Fibroblast of skin of right quadriceps (primary cell): ENCODE data around the gene RMDN3.

ENCODE experiments used
- DNase-seq: peaks from one replicate; pipeline ENCODE4 v3.0.0-alpha.2; 2013

Gene RMDN3

DNA sequence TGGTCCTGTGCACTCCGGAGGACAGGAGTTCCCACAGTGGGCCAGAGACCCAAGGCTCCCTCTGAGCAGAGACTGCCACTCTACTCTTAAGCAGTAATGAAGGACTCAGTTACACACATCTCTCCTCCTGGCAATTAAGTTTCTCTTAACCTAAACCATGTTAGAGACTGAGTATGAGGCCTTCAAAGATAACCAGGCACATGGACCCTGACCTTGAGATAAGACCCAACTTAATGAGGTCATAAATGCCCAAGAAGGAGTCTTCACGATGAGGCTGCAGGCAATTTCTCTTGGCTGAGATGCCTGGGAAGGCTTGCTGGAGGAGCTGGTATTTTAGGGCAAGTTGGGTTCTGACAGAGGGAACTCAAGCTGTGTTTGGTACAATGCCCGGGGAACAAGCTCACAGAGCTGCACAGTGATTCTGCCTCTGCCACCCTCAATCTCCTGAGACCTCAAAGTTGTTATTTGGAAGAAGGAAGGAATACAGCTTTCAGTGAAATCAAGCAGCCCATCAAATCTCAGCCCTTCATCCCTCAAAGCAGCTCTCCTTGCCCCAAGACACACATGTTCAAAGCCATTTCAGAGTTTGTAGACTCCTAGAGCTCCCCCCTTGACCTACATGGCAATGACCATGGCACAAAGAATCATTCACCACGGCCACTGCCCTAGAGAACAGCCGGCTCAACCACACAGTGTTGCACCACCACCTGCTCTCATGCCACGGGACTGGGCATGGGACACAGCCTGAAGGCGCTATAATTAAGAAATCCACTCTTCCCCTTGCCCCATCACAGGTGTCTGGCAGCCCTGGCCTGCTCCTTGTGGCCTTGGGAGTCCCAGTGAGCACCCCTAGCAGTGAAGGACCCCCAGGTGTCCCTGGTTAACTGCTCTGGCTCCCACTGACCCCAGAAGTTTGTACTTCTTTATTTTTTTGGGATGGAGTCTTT is 7.1 kb downstream of the RMDN3 start:
- no peak for DNase-seq

GRCh38 chr15:40746916-40747418 is 8.1 kb downstream of the RMDN3 start:
- peak; percentile 65 for DNase-seq

GRCh38 chr15:40744815-40745152 is 10.3 kb downstream of the RMDN3 start:
- DNase-seq = no peak

DNA sequence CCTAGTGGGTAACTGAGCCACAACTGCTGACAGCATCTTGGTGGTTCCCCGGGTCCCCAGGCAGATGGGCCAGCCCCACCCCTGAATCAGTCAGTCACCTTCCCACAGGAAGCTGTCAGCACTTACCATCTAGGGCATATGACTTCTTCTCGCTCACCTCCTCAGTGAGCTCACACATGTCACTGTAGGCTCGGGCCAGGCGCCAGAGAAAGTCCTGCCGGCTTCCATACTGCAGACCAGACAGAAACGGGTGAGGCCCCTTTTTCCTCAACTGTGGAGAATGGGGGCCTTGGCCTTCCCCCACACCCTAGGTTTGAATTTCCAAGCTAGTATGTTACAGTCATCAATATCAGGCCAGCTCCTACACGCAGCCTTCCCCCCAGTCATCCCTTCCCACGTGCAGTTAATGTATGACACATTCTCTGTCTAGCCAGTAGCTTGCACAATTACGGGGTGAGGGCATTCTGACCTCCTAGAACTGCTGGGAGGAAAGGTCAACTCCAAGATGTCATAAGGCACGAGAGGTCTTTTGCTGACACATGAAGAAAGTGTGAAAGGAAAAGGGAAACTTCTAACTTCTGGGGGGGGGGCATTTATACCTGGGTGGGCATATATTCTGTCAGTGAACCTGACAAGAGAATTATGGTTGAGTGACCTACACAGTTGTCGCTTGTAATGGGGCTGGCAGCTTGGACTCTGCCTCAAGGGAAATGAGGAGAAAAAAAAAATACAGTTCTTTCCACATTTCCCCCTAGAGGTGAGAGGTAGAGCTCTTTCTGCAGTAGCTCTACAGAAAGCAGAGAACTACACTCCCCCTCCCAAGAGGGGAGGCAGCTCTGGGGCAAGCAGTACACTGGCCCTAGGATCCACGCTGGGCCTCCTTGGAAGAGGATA is 10.9 kb downstream of the RMDN3 start:
- DNase-seq = peak; percentile 58

- DNase-seq = no peak
Measured at GRCh38 chr15:40743485-40743901, 11.6 kb downstream of the RMDN3 start.

DNA sequence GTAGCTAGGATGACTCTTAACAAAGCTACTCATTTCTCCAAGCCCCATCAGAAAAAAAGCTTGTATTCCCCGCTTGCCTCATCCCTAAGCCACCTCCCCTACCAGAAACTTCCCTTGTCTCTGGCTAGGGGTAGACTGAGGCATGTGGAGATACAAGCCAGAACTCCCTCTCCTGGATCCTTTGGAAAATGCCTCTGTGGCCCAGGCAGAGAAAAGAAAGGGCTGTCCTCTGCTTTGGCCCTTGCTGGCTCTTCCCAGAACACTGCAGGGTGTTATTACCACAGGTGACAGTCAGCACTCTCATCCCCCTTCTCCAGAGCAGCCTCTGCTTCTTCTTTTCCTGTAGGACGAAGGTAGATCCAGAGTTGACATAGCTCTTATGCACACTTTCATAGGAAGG is 15.2 kb downstream of the RMDN3 start:
- DNase-seq = no peak

- DNase-seq = no peak
Measured at GRCh38 chr15:40739047-40739446, 16.0 kb downstream of the RMDN3 start.

- DNase-seq = no peak
Measured at GRCh38 chr15:40737048-40737447, 18.0 kb downstream of the RMDN3 start.

GRCh38 chr15:40736575-40736974 is 18.5 kb downstream of the RMDN3 start:
- no peak for DNase-seq

- no peak for DNase-seq
Measured at GRCh38 chr15:40731034-40731433, 24.0 kb downstream of the RMDN3 start.

DNA sequence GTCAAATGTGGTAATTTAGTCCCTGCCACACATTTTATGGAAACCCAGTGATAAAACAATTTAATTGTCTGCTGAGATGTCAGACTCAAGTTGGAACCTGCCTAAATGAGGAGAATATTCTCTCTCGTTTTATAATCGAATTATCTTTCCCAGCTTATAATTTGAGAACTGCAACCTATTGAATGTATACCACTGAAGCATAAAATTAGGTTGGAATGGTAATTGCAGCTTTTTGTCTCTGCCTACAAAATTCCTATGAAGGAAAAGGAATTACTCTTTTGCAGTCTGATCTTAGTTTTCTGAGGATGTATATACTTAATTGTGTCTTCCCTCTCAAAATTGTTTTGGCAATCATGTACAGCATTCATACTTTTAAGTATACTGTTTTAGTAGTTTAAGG is 31.1 kb downstream of the RMDN3 start:
- DNase-seq = no peak

DNA sequence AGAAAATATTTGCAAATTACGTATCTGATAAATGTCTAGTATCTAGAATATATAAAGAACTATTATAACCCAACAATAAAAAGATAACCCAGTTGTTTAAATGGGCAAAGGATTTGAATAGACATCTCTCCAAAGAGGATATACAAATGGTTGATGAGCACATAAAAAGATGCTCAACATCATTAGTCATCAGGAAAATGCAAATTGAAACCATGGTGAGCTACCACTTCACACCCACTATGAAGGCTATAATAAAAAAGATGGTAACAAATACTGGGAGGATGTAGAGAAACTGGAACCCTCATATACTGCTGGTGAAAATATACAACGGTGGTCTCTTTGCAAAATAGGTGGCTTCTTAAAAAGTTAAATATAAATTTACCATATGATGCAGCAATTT is 32.1 kb downstream of the RMDN3 start:
- peak; percentile 19 for DNase-seq

- DNase-seq = no peak
Measured at GRCh38 chr15:40722354-40722753, 32.7 kb downstream of the RMDN3 start.

- DNase-seq = no peak
Measured at GRCh38 chr15:40721701-40722100, 33.4 kb downstream of the RMDN3 start.

DNA sequence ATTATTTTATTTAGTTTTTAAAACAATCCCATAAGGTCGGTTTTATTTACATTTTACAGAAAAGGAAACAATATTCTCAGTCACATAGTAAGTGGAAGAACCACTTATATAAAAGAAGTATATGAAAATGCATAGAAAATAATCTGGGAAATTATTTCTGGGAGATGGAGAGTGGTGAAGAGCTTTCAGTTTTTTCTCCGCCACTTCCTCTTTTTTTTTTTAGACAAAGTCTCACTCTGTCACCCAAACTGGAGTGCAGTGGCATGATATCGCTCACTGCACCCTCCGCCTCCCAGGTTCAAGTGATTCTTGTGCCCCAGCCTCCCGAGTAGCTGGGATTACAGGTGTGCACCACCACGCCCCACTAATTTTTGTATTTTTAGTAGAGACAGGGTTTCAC is 38.9 kb downstream of the RMDN3 start:
- no peak for DNase-seq

DNA sequence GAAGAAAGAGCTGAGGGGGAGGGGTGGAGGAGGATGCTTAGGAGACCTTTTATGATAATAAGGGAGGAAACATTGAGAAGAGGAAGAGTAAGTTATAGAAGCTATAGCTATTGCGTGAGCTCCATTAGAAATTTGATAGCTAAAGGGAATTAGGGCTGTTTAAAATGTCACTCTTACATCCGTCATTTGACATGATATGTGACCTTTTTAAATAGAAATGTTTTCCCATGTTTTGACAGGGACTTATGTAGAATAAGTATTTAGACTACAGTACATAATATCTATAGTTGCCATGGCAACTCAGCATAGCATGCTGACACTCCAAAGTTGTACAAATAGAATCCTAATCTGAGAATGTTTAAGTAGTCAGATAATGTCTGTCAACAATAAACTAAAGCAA is 40.9 kb downstream of the RMDN3 start:
- DNase-seq = no peak

GRCh38 chr15:40706121-40706520 is 48.9 kb downstream of the RMDN3 start:
- no peak for DNase-seq

- DNase-seq = no peak
Measured at GRCh38 chr15:40702077-40702476, 53.0 kb downstream of the RMDN3 start.

GRCh38 chr15:40697916-40698315 is 57.1 kb downstream of the RMDN3 start:
- DNase-seq = no peak

DNA sequence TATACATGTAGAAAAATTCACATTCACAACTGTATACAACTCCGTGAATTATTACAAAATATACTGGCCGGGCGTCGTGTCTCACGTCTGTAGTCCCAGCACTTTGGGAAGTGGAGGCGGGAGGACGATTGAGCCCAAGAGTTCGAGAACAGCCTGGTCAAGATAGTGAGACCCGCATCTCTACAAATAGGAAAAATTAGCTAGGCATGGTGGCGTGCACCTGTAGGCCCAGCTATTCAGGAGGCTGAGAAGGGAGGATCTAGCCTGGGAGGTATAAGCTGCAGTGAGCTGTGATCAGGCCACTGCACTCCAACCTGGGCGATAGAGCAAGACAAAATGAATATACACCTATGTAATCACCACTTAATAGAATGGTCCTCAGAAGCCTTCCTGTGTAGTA is 58.8 kb downstream of the RMDN3 start:
- no peak for DNase-seq

- no peak for DNase-seq
Measured at GRCh38 chr15:40695469-40695890, 59.6 kb downstream of the RMDN3 start.

DNA sequence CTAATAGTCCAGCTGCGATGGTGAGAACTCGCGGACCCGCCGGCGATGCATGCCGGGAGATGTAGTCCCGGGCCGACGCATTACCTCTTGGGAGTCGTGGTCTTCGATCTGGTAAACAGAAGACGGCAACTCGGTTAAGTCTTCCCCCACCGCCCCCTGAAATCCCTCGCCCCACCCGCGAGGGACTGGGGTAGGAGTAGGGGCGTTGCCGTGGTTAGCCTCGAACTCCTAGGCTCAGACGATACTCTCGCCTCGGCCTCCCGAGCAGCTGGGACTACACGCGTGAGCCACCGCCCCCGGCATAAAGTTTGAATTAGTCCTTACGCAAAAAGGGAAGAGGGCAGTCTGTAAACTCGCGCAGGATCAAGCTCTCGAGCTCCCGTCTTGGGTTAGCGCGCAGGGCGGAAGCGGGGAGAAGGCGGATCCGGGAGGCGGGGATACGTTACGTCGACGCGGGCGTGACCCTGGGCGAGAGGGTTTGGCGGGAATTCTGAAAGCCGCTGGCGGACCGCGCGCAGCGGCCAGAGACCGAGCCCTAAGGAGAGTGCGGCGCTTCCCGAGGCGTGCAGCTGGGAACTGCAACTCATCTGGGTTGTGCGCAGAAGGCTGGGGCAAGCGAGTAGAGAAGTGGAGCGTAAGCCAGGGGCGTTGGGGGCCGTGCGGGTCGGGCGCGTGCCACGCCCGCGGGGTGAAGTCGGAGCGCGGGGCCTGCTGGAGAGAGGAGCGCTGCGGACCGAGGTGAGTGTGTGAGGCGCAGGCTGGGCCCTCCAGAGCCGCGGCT is 60.2 kb downstream of the RMDN3 start, which contains the start of gene RAD51:
TSS of gene RAD51 (plus strand) at position 487 of the 781 bp plus-strand sequence. CDS start 3,585 bp downstream, outside the sequence.
- DNase-seq = peak; percentile 94
